22Rv1 (cell line): ENCODE results near the gene ESR1.

Experiments used
- H3K27ac ChIP-seq: fragments of 450-650 bp; 2 replicates; pipeline ENCODE4 v1.5.1; 2017
- ZFX ChIP-seq: fragments of 450-650 bp; IDR thresholded peaks from 2 replicates; pipeline ENCODE4 v1.6.1; 2017; ENCODE audit warnings: antibody characterized with exemption, borderline replicate concordance
- TF ChIP-seq, protein P1 (sequence below): fragments of 450-650 bp; IDR thresholded peaks from 2 replicates; pipeline ENCODE4 v1.5.1; 2017; ENCODE audit warnings: mild to moderate bottlenecking

ESR1 gene

DNA sequence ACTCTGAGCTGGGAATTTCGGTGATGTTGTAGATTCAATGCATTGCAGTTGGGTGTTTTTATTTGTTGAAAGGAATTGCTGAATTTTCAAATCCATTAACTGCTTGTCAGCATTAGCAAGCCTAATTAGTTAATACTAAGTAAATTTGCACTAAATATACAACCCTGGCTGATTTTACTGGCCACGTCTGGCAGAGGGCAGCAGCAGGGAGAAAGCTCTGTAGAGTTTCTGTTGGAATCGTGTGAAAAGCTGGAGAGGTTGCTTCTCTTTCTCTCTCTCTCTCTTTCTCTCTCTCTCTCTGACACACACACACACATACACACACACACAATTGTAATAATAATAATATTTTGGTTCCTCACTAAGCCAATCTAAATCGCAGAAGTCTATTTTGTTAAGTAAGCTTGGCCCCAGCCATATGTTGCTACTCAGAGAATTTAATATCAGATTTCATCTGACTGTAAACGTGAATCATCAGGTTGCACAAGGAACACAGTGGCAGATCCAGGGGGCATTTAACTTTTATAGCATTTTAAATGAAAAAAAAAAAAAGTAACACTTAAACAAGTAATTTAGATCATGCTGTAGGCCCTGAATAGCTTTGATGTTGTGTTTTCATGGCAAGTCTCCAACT, 289.5 kb downstream of the ESR1 start:
- no peak overlapping the region for H3K27ac ChIP-seq
- TF ChIP-seq, protein P1, sequence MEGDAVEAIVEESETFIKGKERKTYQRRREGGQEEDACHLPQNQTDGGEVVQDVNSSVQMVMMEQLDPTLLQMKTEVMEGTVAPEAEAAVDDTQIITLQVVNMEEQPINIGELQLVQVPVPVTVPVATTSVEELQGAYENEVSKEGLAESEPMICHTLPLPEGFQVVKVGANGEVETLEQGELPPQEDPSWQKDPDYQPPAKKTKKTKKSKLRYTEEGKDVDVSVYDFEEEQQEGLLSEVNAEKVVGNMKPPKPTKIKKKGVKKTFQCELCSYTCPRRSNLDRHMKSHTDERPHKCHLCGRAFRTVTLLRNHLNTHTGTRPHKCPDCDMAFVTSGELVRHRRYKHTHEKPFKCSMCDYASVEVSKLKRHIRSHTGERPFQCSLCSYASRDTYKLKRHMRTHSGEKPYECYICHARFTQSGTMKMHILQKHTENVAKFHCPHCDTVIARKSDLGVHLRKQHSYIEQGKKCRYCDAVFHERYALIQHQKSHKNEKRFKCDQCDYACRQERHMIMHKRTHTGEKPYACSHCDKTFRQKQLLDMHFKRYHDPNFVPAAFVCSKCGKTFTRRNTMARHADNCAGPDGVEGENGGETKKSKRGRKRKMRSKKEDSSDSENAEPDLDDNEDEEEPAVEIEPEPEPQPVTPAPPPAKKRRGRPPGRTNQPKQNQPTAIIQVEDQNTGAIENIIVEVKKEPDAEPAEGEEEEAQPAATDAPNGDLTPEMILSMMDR: no peak
- TF ChIP-seq ZFX: no peak

DNA sequence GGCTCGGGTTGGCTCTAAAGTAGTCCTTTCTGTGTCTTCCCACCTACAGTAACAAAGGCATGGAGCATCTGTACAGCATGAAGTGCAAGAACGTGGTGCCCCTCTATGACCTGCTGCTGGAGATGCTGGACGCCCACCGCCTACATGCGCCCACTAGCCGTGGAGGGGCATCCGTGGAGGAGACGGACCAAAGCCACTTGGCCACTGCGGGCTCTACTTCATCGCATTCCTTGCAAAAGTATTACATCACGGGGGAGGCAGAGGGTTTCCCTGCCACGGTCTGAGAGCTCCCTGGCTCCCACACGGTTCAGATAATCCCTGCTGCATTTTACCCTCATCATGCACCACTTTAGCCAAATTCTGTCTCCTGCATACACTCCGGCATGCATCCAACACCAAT, 291.2 kb downstream of the ESR1 start:
- H3K27ac ChIP-seq: no peak overlapping the region
- TF ChIP-seq, protein P1: no peak
- no peak for TF ChIP-seq ZFX

DNA sequence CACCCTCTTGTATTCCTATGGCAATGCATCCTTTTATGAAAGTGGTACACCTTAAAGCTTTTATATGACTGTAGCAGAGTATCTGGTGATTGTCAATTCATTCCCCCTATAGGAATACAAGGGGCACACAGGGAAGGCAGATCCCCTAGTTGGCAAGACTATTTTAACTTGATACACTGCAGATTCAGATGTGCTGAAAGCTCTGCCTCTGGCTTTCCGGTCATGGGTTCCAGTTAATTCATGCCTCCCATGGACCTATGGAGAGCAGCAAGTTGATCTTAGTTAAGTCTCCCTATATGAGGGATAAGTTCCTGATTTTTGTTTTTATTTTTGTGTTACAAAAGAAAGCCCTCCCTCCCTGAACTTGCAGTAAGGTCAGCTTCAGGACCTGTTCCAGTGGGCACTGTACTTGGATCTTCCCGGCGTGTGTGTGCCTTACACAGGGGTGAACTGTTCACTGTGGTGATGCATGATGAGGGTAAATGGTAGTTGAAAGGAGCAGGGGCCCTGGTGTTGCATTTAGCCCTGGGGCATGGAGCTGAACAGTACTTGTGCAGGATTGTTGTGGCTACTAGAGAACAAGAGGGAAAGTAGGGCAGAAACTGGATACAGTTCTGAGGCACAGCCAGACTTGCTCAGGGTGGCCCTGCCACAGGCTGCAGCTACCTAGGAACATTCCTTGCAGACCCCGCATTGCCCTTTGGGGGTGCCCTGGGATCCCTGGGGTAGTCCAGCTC, 292.1 kb downstream of the ESR1 start:
- TF ChIP-seq, protein P1: no peak
- TF ChIP-seq ZFX: no peak

DNA sequence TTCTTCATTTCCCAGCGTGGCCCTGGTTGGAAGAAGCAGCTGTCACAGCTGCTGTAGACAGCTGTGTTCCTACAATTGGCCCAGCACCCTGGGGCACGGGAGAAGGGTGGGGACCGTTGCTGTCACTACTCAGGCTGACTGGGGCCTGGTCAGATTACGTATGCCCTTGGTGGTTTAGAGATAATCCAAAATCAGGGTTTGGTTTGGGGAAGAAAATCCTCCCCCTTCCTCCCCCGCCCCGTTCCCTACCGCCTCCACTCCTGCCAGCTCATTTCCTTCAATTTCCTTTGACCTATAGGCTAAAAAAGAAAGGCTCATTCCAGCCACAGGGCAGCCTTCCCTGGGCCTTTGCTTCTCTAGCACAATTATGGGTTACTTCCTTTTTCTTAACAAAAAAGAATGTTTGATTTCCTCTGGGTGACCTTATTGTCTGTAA, 292.7 kb downstream of the ESR1 start:
- no peak for TF ChIP-seq ZFX
- TF ChIP-seq, protein P1: no peak
- H3K27ac ChIP-seq: no peak overlapping the region

More for the DNA sequence above, 292.1 kb downstream of the ESR1 start:
- no peak overlapping the region for H3K27ac ChIP-seq

DNA sequence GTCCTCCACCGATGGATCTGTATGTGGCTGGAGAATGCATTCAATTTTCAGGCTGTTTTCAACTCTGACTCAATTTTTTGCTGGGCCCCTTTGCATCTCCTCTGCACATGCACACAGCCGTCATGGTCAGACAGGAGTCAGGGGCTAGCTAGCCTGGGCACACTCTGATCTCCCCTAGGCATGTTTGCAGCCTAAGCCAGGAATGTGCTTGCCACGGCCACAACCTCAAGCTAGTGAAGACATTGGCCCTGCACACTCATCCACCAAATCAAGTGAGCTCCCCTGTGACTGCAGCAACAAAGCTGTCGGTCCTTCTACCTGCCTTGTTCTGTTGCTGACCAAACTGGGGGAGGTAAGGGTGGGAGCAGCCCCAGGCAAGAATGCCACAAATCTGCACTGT, 300.5 kb downstream of the ESR1 start:
- no peak for TF ChIP-seq ZFX
- TF ChIP-seq, protein P1: no peak
- no peak overlapping the region for H3K27ac ChIP-seq

DNA sequence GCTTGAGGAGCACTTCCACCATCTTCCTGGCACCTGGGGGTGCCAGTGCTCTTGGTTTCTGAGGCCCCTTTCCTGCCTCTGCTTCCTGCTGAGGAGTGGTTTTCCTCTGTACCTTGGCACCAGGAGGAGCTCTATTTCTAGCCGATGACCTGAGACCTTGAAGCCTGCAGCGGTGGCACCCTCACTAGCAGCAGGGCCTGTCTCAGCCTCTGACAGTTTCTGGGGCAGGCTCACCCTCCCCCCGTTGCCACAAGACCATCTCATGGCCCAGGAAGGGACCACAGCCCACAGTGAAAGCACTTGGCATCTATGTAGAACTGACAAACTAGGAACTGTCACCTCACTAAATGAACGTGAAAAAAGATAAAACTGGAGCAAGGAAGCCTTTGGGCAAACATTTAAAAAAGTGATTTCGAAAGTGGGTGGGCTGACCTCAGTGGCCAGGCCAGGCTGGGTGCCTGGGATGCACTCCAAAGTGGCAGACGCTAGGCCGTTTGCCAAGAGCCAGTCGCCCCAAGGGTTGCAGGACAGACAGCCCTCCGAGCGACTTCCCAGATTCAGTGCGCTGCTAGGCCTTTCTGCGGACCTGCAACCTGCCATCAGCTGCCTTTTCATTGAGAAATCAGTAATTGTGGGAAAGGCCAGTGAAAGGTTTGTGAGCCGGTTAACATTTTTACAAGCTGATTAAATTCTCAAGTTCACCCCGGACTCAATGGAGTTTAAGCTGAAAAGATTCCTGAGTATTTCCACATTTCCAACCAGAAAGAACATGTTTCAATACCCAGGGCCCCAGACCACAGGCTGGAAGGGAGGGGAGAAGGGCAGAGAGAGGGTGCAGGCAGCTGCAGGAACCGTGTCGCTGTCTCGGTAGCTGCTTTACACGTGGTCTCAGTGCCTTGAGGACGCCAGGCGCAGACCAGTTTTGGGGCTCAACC, 303.7 kb downstream of the ESR1 start:
- no peak for TF ChIP-seq ZFX
- TF ChIP-seq, protein P1: no peak
- no peak overlapping the region for H3K27ac ChIP-seq
